ENCODE measurements around the gene EPHB4.

EPHB4 gene

GRCh38 chr7:100752994-100753393 lies 74.3 kb downstream of the EPHB4 start:
- ChIA-PET CTCF (interaction anchor here (0.6 to 0.9 kb wide), 2 partner anchors 47 to 242 kb away, joined by 3 read pairs; partner anchors contain the start of gene POP7), POLR2A (ENCODE audit: low non-redundant PET) (no interaction called here)
- TF ChIP-seq CTCF (conservative IDR thresholded peaks at IDR 0.05; ENCODE audit: low read depth): no peak
- no peak overlapping the region for H3K27ac ChIP-seq
- no peak for DNase-seq (ENCODE audit: low spot score)

Measured in RWPE1 (cell line).